HG03064 (cell line): Measurements from ENCODE around the gene MALAT1.

Source experiments
- ATAC-seq: cut with Tn5 transposase; IDR thresholded peaks from one replicate; pipeline ENCODE4 v1.9.1; 2021; ENCODE audit warnings: low read depth; ENCODE audit not compliant: unreplicated experiment

MALAT1 gene

GRCh38 chr11:65554057-65554818 is 55.4 kb downstream of the MALAT1 start:
- ATAC-seq: no peak

- ATAC-seq: no peak
Observed at GRCh38 chr11:65554842-65555430, 56.1 kb downstream of the MALAT1 start.

GRCh38 chr11:65555693-65556231 is 56.9 kb downstream of the MALAT1 start:
- ATAC-seq: no peak
